PFSK-1 (cell line): ENCODE measurements around the gene LMF2.
A peak's percentile ranks its signal among the peaks of the same experiment; 100 is the strongest.

Experiments used
- POLR2AphosphoS5 ChIP-seq: IDR thresholded peaks from 2 replicates; pipeline ENCODE4 v1.6.1; 2012; ENCODE audit warnings: low read depth, mild to moderate bottlenecking, control low read depth, low read length, moderate library complexity
- REST ChIP-seq, 2 experiments: IDR thresholded peaks; 2 replicates each; pipeline versions ENCODE4 v1.6.1 to v1.8.0; 2011 to 2012; ENCODE audit warnings: low read depth in 2 of 2, low read length in 2 of 2, control low read depth in 1 of 2, inconsistent platforms in 1 of 2, mild to moderate bottlenecking in 1 of 2, moderate library complexity in 1 of 2; ENCODE audit not compliant: insufficient read depth in 1 of 2
- SIN3A ChIP-seq: IDR thresholded peaks from 2 replicates; pipeline ENCODE4 v1.6.1; 2012; ENCODE audit warnings: mild to moderate bottlenecking, low read length, moderate library complexity, borderline replicate concordance; ENCODE audit not compliant: insufficient read depth
- TAF1 ChIP-seq: IDR thresholded peaks from 2 replicates; pipeline ENCODE4 v1.6.1; 2012; ENCODE audit warnings: low read length, control low read depth, borderline replicate concordance; ENCODE audit not compliant: insufficient read depth

GRCh38 chr22:50485221-50486131 is 22.0 kb downstream of the LMF2 start:
- TF ChIP-seq POLR2AphosphoS5 = peak; percentile 62
- no peak for TF ChIP-seq REST (IDR thresholded peaks at IDR 0.05; ENCODE audit: insufficient read depth in 1 of 2, low read depth in 2 of 2, low read length in 2 of 2)
- no peak for TF ChIP-seq TAF1
- no peak for TF ChIP-seq SIN3A
